Naive thymus-derived CD8-positive, alpha-beta T cell (primary cell): ENCODE measurements around the gene PCGF1. TPM values are rescaled to one million over a fixed set of nuclear protein-coding genes. Genes with fewer than 3 reads are reported as not detected.

Experiments used
- ATAC-seq, 2 donors: fragments of 150-1000 bp; cut with Tn5 transposase in 1 of 2; sonication (Bioruptor Pico), chemical (Tn5 transposase) in 1 of 2; 1 replicate in 1 of 2; 2 replicates in 1 of 2; pipeline ENCODE4 v1.10.0; 2021; ENCODE audit warnings: mild to moderate bottlenecking in 2 of 2, moderate library complexity in 2 of 2
- POLR2A ChIA-PET: fragments of 350-600 bp; sonication (Branson Sonifier 250); formaldehyde crosslinking; loops from one replicate; lab custom pipeline; 2021; ENCODE audit warnings: antibody characterized with exemption; lab: Charles Lee
- DNase-seq, 10 donors: peaks; one replicate each; pipeline versions ENCODE4 v3.0.0 to v3.0.0-alpha.2; 2020 to 2022
- H3K27ac Mint-ChIP-seq, 10 donors: one replicate each; pipeline ENCODE4 v1.8.0; 2020 to 2022; ENCODE audit warnings: mild to moderate bottlenecking in 10 of 10, mixed read lengths in 10 of 10, moderate library complexity in 4 of 10, inconsistent platforms in 1 of 10
- H3K27me3 Mint-ChIP-seq, 5 donors: one replicate each; pipeline ENCODE4 v1.8.0; 2021 to 2022; ENCODE audit warnings: mixed read lengths in 5 of 5
- H3K36me3 Mint-ChIP-seq, 3 donors: one replicate each; pipeline ENCODE4 v1.8.0; 2020 to 2022; ENCODE audit warnings: mixed read lengths in 3 of 3, mild to moderate bottlenecking in 2 of 3, inconsistent platforms in 1 of 3
- H3K4me1 Mint-ChIP-seq, 4 donors: one replicate each; pipeline ENCODE4 v1.8.0; 2021 to 2022; ENCODE audit warnings: mixed read lengths in 4 of 4
- H3K4me3 Mint-ChIP-seq, 10 donors: one replicate each; pipeline ENCODE4 v1.8.0; 2020 to 2022; ENCODE audit warnings: mild to moderate bottlenecking in 10 of 10, mixed read lengths in 10 of 10, moderate library complexity in 6 of 10, inconsistent platforms in 1 of 10
- H3K9me3 Mint-ChIP-seq, 9 donors: one replicate each; pipeline ENCODE4 v1.8.0; 2020 to 2022; ENCODE audit warnings: mixed read lengths in 9 of 9, mild to moderate bottlenecking in 3 of 9, inconsistent platforms in 1 of 9, moderate library complexity in 1 of 9
- polyA plus RNA-seq, 3 donors: library from polyadenylated mRNA; unstranded; fragments of 300-500 nt; fragmentation: Illumina TruSeq; gene quantifications; one replicate each; pipeline ENCODE4 v1.2.3, GENCODE V29; 2021
- total RNA-seq, 8 experiments: library from RNA in 2 of 8; stranded (reverse) in 2 of 8; gene quantifications; one replicate each; pipeline ENCODE4 v1.2.3 and lab custom pipeline; 2021 to 2026

PCGF1 gene
- total RNA-seq = 10 to 100 TPM; 33.1 to 34.6 TPM
- 10 to 100 TPM in 1 of 3 donors, 1 to 10 TPM in 2; 6.7 to 11.8 (median 7.3) TPM for polyA plus RNA-seq
- total RNA-seq (lab: John Stamatoyannopoulos, UW) = 5.9 to 14.3 (median 10.5) reads per million in 6 experiments

DNA sequence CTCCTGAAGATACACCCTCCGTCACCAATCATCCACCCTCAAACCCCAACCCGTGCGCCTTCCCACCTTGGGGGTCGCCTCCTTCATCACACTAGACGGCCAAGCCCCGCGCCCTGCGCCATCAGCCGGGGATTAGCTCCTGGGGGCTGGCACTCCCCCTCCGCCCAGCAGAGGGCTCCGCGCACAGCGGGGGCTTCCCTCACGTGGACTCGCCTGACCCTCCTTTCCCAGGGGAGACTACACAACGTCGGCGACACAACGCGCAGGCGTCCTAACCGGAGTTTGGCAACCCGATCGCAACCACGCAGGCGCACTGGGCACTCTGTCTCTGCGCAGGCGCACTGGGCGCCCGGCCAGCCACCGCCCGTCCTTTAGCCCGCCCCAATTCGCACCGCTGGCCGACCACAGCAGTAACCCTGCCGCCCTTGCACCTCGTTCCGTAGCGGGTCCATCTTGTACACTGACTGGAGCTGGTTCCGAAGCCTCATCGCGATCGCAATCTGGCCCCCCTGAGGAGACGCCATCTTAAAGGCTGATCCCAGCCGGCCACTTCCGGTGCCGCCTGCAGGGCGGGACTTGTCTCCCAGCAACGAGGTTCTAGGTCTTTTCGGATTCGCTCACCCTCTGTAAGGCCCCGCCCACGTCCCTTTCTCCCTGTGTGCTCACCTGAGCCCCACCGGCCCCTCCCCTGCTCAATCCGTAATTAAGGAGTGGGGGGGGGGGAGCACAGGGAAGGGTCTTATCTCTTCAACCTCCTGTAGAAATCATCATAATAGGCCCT is at the start of gene PCGF1:
TSS of gene PCGF1 (minus strand) at position 551 of the 781 bp plus-strand sequence. CDS start at position 524, 27 bp downstream.
- Mint-ChIP-seq H3K27me3 (peaks cover 14 to 64% (median 39%) of the 10 kb centered on the region in 5 donors), H3K36me3 (peaks cover 15 to 36% (median 31%) of the 10 kb centered on the region in 3 donors), H3K9me3 (peaks cover 0 to 9% (median 0%) of the 10 kb centered on the region in 9 donors), H3K4me1 (peaks cover 16 to 58% (median 54%) of the 10 kb centered on the region in 4 donors), H3K4me3 (peak within 1 kb of the TSS; percentile 95 to 100 (median 99)), H3K27ac (peak within 1 kb of the TSS; percentile 98 to 100 (median 100))
- ATAC-seq (peak; percentile 88 to 95), DNase-seq (peak; percentile 92 to 100 (median 98))
- POLR2A ChIA-PET = interaction anchor here (0.6 to 2.9 kb wide), 13 partner anchors 9 to 1330 kb away, joined by 3 to 17 read pairs (median 3); partner anchors contain the start of genes AUP1, CCDC142, HTRA2 and MOGS

- H3K27ac Mint-ChIP-seq = peak overlapping the region in 2 of 10 donors; percentile 71 to 72
- peaks cover 13 to 24% (median 19%) of the 10 kb centered on the region in 4 donors for H3K4me1 Mint-ChIP-seq
- no peak for DNase-seq
- POLR2A ChIA-PET = no interaction called here
- no peaks in the 10 kb centered on the region for H3K36me3 Mint-ChIP-seq
- peak overlapping the region in 3 of 10 donors; percentile 32 to 98 (median 97) for H3K4me3 Mint-ChIP-seq
- ATAC-seq = no peak
- H3K27me3 Mint-ChIP-seq = peaks cover 6 to 33% (median 22%) of the 10 kb centered on the region in 5 donors
- no peaks in the 10 kb centered on the region for H3K9me3 Mint-ChIP-seq
Observed at GRCh38 chr2:74556831-74557370, 49.4 kb upstream of the PCGF1 start.

DNA sequence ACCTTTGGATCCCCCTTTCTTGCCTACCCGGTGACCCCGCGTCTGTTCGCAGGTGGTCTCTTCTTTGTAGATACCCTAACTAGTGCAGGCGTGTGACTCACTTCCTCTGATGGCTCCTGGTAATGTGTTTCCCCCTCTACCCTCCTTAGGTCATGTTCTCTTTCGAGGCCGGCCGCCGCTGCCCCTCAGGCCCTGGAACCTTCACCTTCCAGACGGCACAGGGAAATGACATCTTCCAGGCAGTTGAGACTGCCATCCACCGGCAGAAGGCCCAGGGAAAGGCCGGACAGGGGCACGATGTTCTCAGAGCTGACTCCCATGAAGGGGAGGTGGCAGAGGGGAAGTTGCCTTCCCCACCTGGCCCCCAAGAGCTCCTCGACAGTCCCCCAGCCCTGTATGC is 48.7 kb upstream of the PCGF1 start:
- Mint-ChIP-seq H3K27me3 (peaks cover 9 to 33% (median 21%) of the 10 kb centered on the region in 5 donors), H3K4me3 (peak overlapping the region; percentile 27 to 98 (median 90)), H3K27ac (peak overlapping the region in 4 of 10 donors; percentile 46 to 71 (median 54)), H3K36me3 (no peaks in the 10 kb centered on the region), H3K9me3 (no peaks in the 10 kb centered on the region), H3K4me1 (peaks cover 13 to 24% (median 19%) of the 10 kb centered on the region in 4 donors)
- DNase-seq = no peak
- ATAC-seq = no peak
- POLR2A ChIA-PET = interaction anchor here (1.1 to 1.3 kb wide), 3 partner anchors 11 to 74 kb away, joined by 3 to 4 read pairs (median 3); partner anchors contain the start of genes CCDC142, PCGF1 and TTC31

GRCh38 chr2:74555610-74556103 is 48.2 kb upstream of the PCGF1 start:
- peaks cover 9 to 33% (median 22%) of the 10 kb centered on the region in 5 donors for H3K27me3 Mint-ChIP-seq
- H3K36me3 Mint-ChIP-seq = no peaks in the 10 kb centered on the region
- no peak for ATAC-seq
- peak overlapping the region in 8 of 10 donors; percentile 71 to 95 (median 89) for H3K27ac Mint-ChIP-seq
- peak overlapping the region; percentile 82 to 98 (median 92) for H3K4me3 Mint-ChIP-seq
- DNase-seq = no peak
- POLR2A ChIA-PET = interaction anchor here (0.6 to 1.3 kb wide), 6 partner anchors 12 to 73 kb away, joined by 3 to 4 read pairs (median 3); partner anchors contain the start of genes AUP1, CCDC142, HTRA2 and PCGF1
- peaks cover 13 to 24% (median 19%) of the 10 kb centered on the region in 4 donors for H3K4me1 Mint-ChIP-seq
- no peaks in the 10 kb centered on the region for H3K9me3 Mint-ChIP-seq

- peaks cover 11 to 33% (median 22%) of the 10 kb centered on the region in 5 donors for H3K27me3 Mint-ChIP-seq
- DNase-seq (peak in 3 of 10 donors; percentile 30 to 46 (median 37)), ATAC-seq (peak; percentile 60 to 65)
- H3K4me3 Mint-ChIP-seq = peak overlapping the region; percentile 82 to 98 (median 92)
- H3K9me3 Mint-ChIP-seq = no peaks in the 10 kb centered on the region
- peaks cover 12 to 22% (median 19%) of the 10 kb centered on the region in 4 donors for H3K4me1 Mint-ChIP-seq
- H3K36me3 Mint-ChIP-seq = no peaks in the 10 kb centered on the region
- peak overlapping the region; percentile 66 to 95 (median 90) for H3K27ac Mint-ChIP-seq
- POLR2A ChIA-PET = interaction anchor here (0.6 to 1.3 kb wide), 7 partner anchors 12 to 72 kb away, joined by 3 to 4 read pairs (median 3); partner anchors contain the start of genes AUP1, CCDC142, HTRA2 and PCGF1
Observed at GRCh38 chr2:74554820-74555531, 47.5 kb upstream of the PCGF1 start.

DNA sequence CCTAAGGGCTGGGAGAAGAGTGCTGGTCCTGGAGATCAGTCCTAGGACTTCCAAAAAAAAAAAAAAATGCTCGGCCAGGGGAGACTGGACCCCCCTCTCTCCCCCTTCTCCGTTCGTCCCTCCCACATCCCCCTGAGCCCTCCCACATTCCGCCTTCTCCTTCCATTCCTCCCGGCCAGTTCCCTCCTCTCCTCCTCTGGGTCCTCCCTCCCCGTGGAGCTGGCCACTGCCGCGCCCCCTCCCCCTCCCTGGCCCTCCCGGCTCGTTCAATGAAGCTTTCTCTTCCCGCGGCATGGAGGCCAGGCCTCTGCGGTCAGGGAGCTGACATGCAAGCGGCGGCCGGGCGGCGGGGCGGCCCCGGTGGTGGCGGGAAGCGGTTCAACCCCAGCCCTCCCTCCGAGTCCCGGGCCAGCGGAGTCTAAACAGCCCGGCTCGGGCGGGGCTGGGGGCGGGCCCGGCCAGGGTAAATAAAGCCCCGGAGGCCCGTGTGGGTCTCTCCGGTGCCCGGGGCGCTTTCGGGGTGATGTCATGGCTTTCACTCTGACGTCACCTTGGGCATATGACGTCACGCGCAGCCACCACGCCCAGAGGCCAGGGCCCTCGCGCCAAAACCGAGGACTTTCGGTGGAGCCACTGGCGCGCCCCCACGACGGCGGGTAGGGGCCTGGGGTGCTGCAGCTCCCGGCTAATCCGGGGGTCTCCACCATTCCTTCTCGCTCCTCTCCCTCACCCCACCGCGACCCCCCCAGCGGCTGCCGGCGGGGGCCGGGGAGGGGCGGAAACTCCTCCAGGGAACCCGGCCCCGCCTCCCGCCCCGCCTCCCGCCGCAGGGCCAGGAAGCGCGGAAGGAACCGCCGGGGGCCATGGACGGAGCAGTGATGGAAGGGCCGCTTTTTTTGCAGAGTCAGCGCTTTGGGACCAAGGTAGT is 46.7 kb upstream of the PCGF1 start, which contains the start of the genes DOK1 and LOXL3:
TSS of gene DOK1 (plus strand) at position 829 of the 928 bp plus-strand sequence. CDS start at position 864, 35 bp downstream.
TSS of gene LOXL3 (minus strand) at position 51 of the 928 bp plus-strand sequence. CDS start 1,308 bp downstream, outside the sequence.
- H3K4me1 Mint-ChIP-seq = peaks cover 12 to 26% (median 25%) of the 10 kb centered on the region in 4 donors
- H3K27ac Mint-ChIP-seq = peak within 1 kb of the TSS; percentile 66 to 95 (median 90)
- H3K9me3 Mint-ChIP-seq = no peaks in the 10 kb centered on the region
- POLR2A ChIA-PET = interaction anchor here (0.6 to 1.1 kb wide), 5 partner anchors 23 to 82 kb away, joined by 3 to 5 read pairs (median 4); partner anchors contain the start of genes AUP1, HTRA2 and MRPL53
- peak within 1 kb of the TSS; percentile 82 to 98 (median 92) for H3K4me3 Mint-ChIP-seq
- H3K36me3 Mint-ChIP-seq = no peaks in the 10 kb centered on the region
- peak; percentile 77 to 79 for ATAC-seq
- peaks cover 16 to 39% (median 27%) of the 10 kb centered on the region in 5 donors for H3K27me3 Mint-ChIP-seq
- peak; percentile 65 to 88 (median 78) for DNase-seq

GRCh38 chr2:74552914-74553811 is 45.7 kb upstream of the PCGF1 start:
- DNase-seq = no peak
- H3K36me3 Mint-ChIP-seq = peaks cover 0 to 3% (median 0%) of the 10 kb centered on the region in 3 donors
- H3K9me3 Mint-ChIP-seq = no peaks in the 10 kb centered on the region
- ATAC-seq = no peak
- H3K4me3 Mint-ChIP-seq = peak overlapping the region; percentile 58 to 87 (median 78)
- POLR2A ChIA-PET = interaction anchor here (1.0 kb wide), 2 partner anchors 9 to 22 kb away, joined by 3 to 4 read pairs; no protein-coding TSS in a partner anchor
- peak overlapping the region in 9 of 10 donors; percentile 2 to 94 (median 76) for H3K27ac Mint-ChIP-seq
- peaks cover 12 to 33% (median 29%) of the 10 kb centered on the region in 4 donors for H3K4me1 Mint-ChIP-seq
- H3K27me3 Mint-ChIP-seq = peaks cover 19 to 44% (median 30%) of the 10 kb centered on the region in 5 donors

GRCh38 chr2:74551942-74552913 is 44.7 kb upstream of the PCGF1 start:
- H3K36me3 Mint-ChIP-seq = peaks cover 0 to 4% (median 0%) of the 10 kb centered on the region in 3 donors
- peaks cover 12 to 34% (median 30%) of the 10 kb centered on the region in 4 donors for H3K4me1 Mint-ChIP-seq
- peaks cover 28 to 54% (median 36%) of the 10 kb centered on the region in 5 donors for H3K27me3 Mint-ChIP-seq
- ATAC-seq (no peak), DNase-seq (no peak)
- no peaks in the 10 kb centered on the region for H3K9me3 Mint-ChIP-seq
- peak overlapping the region in 5 of 10 donors; percentile 8 to 85 (median 56) for H3K27ac Mint-ChIP-seq
- peak overlapping the region; percentile 16 to 86 (median 58) for H3K4me3 Mint-ChIP-seq
- POLR2A ChIA-PET = interaction anchor here (1.0 kb wide), 1 partner anchor 8 kb away, joined by 3 read pairs; no protein-coding TSS in a partner anchor

- no peak for DNase-seq
- POLR2A ChIA-PET = no interaction called here
- Mint-ChIP-seq H3K9me3 (no peaks in the 10 kb centered on the region), H3K4me3 (peak overlapping the region in 1 of 10 donors; percentile 29), H3K4me1 (peaks cover 10 to 34% (median 27%) of the 10 kb centered on the region in 4 donors), H3K36me3 (peaks cover 0 to 4% (median 0%) of the 10 kb centered on the region in 3 donors), H3K27ac (no peak overlapping the region), H3K27me3 (peaks cover 28 to 61% (median 38%) of the 10 kb centered on the region in 5 donors)
- no peak for ATAC-seq
Observed at GRCh38 chr2:74551530-74551929, 44.0 kb upstream of the PCGF1 start.
